Neural cell (in vitro differentiated cells): ENCODE measurements around the gene HACD4.

ENCODE experiments used
- EZH2 ChIP-seq: fragments of 200-600, 300-800 bp; shearing (Covaris generic), sonication (generic); IDR thresholded peaks from 2 replicates; pipeline ENCODE4 v1.6.1; 2014; ENCODE audit warnings: antibody characterized with exemption, low read length, borderline replicate concordance, mild to moderate bottlenecking; ENCODE audit not compliant: insufficient read depth, poor library complexity, severe bottlenecking
- MXI1 ChIP-seq: fragments of 450-650 bp; conservative IDR thresholded peaks from 2 replicates; pipeline ENCODE4 v1.6.1; 2014; ENCODE audit warnings: antibody characterized with exemption, mild to moderate bottlenecking; ENCODE audit not compliant: poor library complexity, severe bottlenecking
- POLR2AphosphoS5 ChIP-seq: IDR thresholded peaks from 2 replicates; pipeline ENCODE4 v1.6.1; 2012
- SMC3 ChIP-seq: fragments of 450-650 bp; conservative IDR thresholded peaks from 2 replicates; pipeline ENCODE4 v1.6.1; 2014; ENCODE audit warnings: antibody characterized with exemption, mild to moderate bottlenecking, moderate library complexity; ENCODE audit not compliant: poor library complexity
- TAF1 ChIP-seq: IDR thresholded peaks from 2 replicates; pipeline ENCODE4 v1.6.1; 2012; ENCODE audit warnings: low read depth
- TF ChIP-seq, protein P1 (sequence below): fragments of 450-650 bp; IDR thresholded peaks from 2 replicates; pipeline ENCODE4 v1.5.1; 2014; ENCODE audit warnings: antibody characterized with exemption, mild to moderate bottlenecking, moderate library complexity; ENCODE audit not compliant: poor library complexity, severe bottlenecking
- TF ChIP-seq, protein P2 (sequence below): IDR thresholded peaks from 2 replicates; pipeline ENCODE4 v1.6.1; 2012; ENCODE audit warnings: borderline replicate concordance

DNA sequence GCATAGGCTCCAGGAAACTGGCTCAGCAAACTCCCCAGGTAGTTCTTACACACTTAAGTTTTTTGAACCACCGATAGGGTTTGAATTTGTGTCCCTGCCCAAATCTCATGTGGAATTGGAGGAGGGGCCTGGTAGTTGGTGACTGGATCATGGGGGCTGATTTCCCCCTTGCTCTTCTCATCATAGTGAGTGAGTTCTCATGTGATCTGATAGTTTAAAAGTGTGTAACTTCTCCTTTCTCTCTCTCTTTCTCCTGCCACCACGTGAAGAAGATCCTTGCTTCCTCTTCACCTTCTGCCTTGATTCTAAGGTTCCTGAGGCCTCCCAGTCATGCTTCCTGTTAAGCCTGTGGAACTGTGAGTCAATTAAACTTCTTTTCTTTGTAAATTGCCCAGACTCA is 22.4 kb upstream of the HACD4 start:
- TF ChIP-seq, protein P1, sequence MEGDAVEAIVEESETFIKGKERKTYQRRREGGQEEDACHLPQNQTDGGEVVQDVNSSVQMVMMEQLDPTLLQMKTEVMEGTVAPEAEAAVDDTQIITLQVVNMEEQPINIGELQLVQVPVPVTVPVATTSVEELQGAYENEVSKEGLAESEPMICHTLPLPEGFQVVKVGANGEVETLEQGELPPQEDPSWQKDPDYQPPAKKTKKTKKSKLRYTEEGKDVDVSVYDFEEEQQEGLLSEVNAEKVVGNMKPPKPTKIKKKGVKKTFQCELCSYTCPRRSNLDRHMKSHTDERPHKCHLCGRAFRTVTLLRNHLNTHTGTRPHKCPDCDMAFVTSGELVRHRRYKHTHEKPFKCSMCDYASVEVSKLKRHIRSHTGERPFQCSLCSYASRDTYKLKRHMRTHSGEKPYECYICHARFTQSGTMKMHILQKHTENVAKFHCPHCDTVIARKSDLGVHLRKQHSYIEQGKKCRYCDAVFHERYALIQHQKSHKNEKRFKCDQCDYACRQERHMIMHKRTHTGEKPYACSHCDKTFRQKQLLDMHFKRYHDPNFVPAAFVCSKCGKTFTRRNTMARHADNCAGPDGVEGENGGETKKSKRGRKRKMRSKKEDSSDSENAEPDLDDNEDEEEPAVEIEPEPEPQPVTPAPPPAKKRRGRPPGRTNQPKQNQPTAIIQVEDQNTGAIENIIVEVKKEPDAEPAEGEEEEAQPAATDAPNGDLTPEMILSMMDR: no peak
- TF ChIP-seq EZH2 (no peak), TAF1 (no peak), MXI1 (no peak), SMC3 (no peak), POLR2AphosphoS5 (no peak)
- TF ChIP-seq, protein P2, sequence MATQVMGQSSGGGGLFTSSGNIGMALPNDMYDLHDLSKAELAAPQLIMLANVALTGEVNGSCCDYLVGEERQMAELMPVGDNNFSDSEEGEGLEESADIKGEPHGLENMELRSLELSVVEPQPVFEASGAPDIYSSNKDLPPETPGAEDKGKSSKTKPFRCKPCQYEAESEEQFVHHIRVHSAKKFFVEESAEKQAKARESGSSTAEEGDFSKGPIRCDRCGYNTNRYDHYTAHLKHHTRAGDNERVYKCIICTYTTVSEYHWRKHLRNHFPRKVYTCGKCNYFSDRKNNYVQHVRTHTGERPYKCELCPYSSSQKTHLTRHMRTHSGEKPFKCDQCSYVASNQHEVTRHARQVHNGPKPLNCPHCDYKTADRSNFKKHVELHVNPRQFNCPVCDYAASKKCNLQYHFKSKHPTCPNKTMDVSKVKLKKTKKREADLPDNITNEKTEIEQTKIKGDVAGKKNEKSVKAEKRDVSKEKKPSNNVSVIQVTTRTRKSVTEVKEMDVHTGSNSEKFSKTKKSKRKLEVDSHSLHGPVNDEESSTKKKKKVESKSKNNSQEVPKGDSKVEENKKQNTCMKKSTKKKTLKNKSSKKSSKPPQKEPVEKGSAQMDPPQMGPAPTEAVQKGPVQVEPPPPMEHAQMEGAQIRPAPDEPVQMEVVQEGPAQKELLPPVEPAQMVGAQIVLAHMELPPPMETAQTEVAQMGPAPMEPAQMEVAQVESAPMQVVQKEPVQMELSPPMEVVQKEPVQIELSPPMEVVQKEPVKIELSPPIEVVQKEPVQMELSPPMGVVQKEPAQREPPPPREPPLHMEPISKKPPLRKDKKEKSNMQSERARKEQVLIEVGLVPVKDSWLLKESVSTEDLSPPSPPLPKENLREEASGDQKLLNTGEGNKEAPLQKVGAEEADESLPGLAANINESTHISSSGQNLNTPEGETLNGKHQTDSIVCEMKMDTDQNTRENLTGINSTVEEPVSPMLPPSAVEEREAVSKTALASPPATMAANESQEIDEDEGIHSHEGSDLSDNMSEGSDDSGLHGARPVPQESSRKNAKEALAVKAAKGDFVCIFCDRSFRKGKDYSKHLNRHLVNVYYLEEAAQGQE: no peak
